HepG2 (cell line): Measurements from ENCODE around the gene RLF. TPM values are rescaled to one million over a fixed set of nuclear protein-coding genes. Genes with fewer than 3 reads are reported as not detected.
A peak's percentile ranks its signal among the peaks of the same experiment; 100 is the strongest.

Experiments used
- DNMT1 ChIP-seq: sonication (generic); formaldehyde crosslinking; IDR thresholded peaks from 2 replicates; pipeline ENCODE4 v1.5.1; 2020; ENCODE audit warnings: mild to moderate bottlenecking, missing genetic modification reagents
- DNMT3B ChIP-seq: conservative IDR thresholded peaks from 2 replicates; pipeline ENCODE4 v1.6.1; 2016; ENCODE audit warnings: missing biosample characterization, control low read depth
- HDAC6 ChIP-seq: fragments of 200-600 bp; sonication (generic); IDR thresholded peaks from 2 replicates; pipeline ENCODE4 v1.7.0; 2017; ENCODE audit warnings: mild to moderate bottlenecking, antibody characterized with exemption, low read length, low read depth
- HMG20B ChIP-seq: conservative IDR thresholded peaks from 2 replicates; pipeline ENCODE4 v1.6.1; 2016; ENCODE audit warnings: missing genetic modification reagents, missing compliant biosample characterization
- ISX ChIP-seq: sonication (generic); formaldehyde crosslinking; conservative IDR thresholded peaks from 2 replicates; pipeline ENCODE4 v1.5.0; 2020; ENCODE audit warnings: missing genetic modification reagents
- MAZ ChIP-seq, 2 experiments: sonication (generic) in 1 of 2; formaldehyde crosslinking in 1 of 2; IDR thresholded peaks; 2 replicates each; pipeline versions ENCODE4 v1.5.0 to v1.6.1; 2012 to 2020; ENCODE audit warnings: low read depth in 2 of 2, mild to moderate bottlenecking in 2 of 2, borderline replicate concordance in 1 of 2, improper control_type of control experiment in 1 of 2, low read length in 1 of 2, missing genetic modification reagents in 1 of 2, moderate library complexity in 1 of 2
- MIXL1 ChIP-seq: IDR thresholded peaks from 2 replicates; pipeline ENCODE4 v1.6.1; 2016
- NCOA2 ChIP-seq: sonication (generic); formaldehyde crosslinking; IDR thresholded peaks from 2 replicates; pipeline ENCODE4 v1.8.0; 2022; ENCODE audit warnings: inconsistent platforms
- NR0B2 ChIP-seq: sonication (generic); formaldehyde crosslinking; IDR thresholded peaks from 2 replicates; pipeline ENCODE4 v1.4.0; 2020; ENCODE audit warnings: mild to moderate bottlenecking, missing genetic modification reagents
- PCBP1 ChIP-seq: fragments of 200-400 bp; formaldehyde crosslinking; IDR thresholded peaks from 2 replicates; pipeline ENCODE4 v1.6.1; 2017; ENCODE audit warnings: mild to moderate bottlenecking, low read depth, low read length, borderline replicate concordance
- SOX13 ChIP-seq, 3 experiments: fragments of 450-650 bp in 1 of 3; sonication (generic) in 1 of 3; formaldehyde crosslinking in 1 of 3; IDR thresholded peaks in 2 of 3; conservative IDR thresholded peaks in 1 of 3; 2 replicates each; pipeline versions ENCODE4 v1.5.0 to v1.6.1; 2016 to 2020; ENCODE audit warnings: antibody characterized with exemption in 1 of 3, mild to moderate bottlenecking in 1 of 3, missing compliant biosample characterization in 1 of 3, missing genetic modification reagents in 1 of 3, moderate library complexity in 1 of 3
- ZBTB33 ChIP-seq: sonication (generic); formaldehyde crosslinking; IDR thresholded peaks from 2 replicates; pipeline ENCODE4 v1.4.0; 2020; ENCODE audit warnings: missing genetic modification reagents
- ZBTB46 ChIP-seq: sonication (generic); formaldehyde crosslinking; IDR thresholded peaks from 2 replicates; pipeline ENCODE4 v1.4.0; 2020; ENCODE audit warnings: mild to moderate bottlenecking, missing genetic modification reagents, borderline replicate concordance
- ZNF136 ChIP-seq: sonication (generic); formaldehyde crosslinking; IDR thresholded peaks from 2 replicates; pipeline ENCODE4 v1.8.1; 2022; ENCODE audit warnings: low read depth, mild to moderate bottlenecking, moderate library complexity, missing genetic modification reagents
- ZNF232 ChIP-seq: sonication (generic); formaldehyde crosslinking; IDR thresholded peaks from 2 replicates; pipeline ENCODE4 v1.4.0; 2020; ENCODE audit warnings: missing genetic modification reagents, borderline replicate concordance
- ZNF296 ChIP-seq: sonication (generic); formaldehyde crosslinking; conservative IDR thresholded peaks from 2 replicates; pipeline ENCODE4 v1.5.0; 2020; ENCODE audit warnings: mild to moderate bottlenecking, missing genetic modification reagents
- ZNF44 ChIP-seq: sonication (generic); formaldehyde crosslinking; IDR thresholded peaks from 2 replicates; pipeline ENCODE4 v1.5.1; 2020; ENCODE audit warnings: mild to moderate bottlenecking, missing genetic modification reagents
- ZNF441 ChIP-seq: sonication (generic); formaldehyde crosslinking; IDR thresholded peaks from 2 replicates; pipeline ENCODE4 v1.7.0; 2021; ENCODE audit warnings: missing genetic modification reagents, borderline replicate concordance
- ZNF576 ChIP-seq: sonication (generic); formaldehyde crosslinking; IDR thresholded peaks from 2 replicates; pipeline ENCODE4 v1.4.0; 2020; ENCODE audit warnings: mild to moderate bottlenecking, missing genetic modification reagents
- ZNF83 ChIP-seq: sonication (generic); formaldehyde crosslinking; IDR thresholded peaks from 2 replicates; pipeline ENCODE4 v1.4.0; 2020; ENCODE audit warnings: missing genetic modification reagents, mild to moderate bottlenecking, borderline replicate concordance
- ZNF841 ChIP-seq: sonication (generic); formaldehyde crosslinking; IDR thresholded peaks from 2 replicates; pipeline ENCODE4 v1.8.1; 2023; ENCODE audit warnings: missing genetic modification reagents, borderline replicate concordance
- ZNF850 ChIP-seq: sonication (generic); formaldehyde crosslinking; conservative IDR thresholded peaks from 2 replicates; pipeline ENCODE4 v1.9.0; 2021; ENCODE audit warnings: mild to moderate bottlenecking, missing genetic modification reagents
- ZNF878 ChIP-seq: sonication (generic); formaldehyde crosslinking; IDR thresholded peaks from 2 replicates; pipeline ENCODE4 v1.8.1; 2023; ENCODE audit warnings: mild to moderate bottlenecking, missing genetic modification reagents, moderate library complexity
- polyA plus RNA-seq, 8 experiments: library from polyadenylated mRNA; depleted of rRNA in 3 of 8; stranded (reverse) in 7 of 8; unstranded in 1 of 8; fragments of >200 nt; fragmentation: Illumina TruSeq in 4 of 8; extraction: Trizol in 4 of 8; gene quantifications; 2 replicates each; pipeline versions ENCODE4 v1.2.1 to v1.2.3, GENCODE V29; 2011 to 2016; ENCODE audit warnings: low read depth in 4 of 8, missing spikeins in 1 of 8, mixed read lengths in 1 of 8; ENCODE audit not compliant: insufficient read depth in 1 of 8
- total RNA-seq, 5 experiments: library from RNA; depleted of rRNA; stranded (reverse); fragments of >200 nt; fragmentation: Illumina TruSeq; extraction: Trizol; gene quantifications; 2 replicates each; pipeline ENCODE4 v1.2.3, GENCODE V29; 2016; ENCODE audit warnings: low read depth in 1 of 5

Gene RLF
- total and polyA plus RNA-seq, 2 of the 13 experiments (the other 11 are each of a cell fraction or from before 2014, with no cell fraction given), result 9.0 to 15.7 TPM

- TF ChIP-seq ZNF576 (no peak), ZNF878 (peak; percentile 80; the same call in 1 of the 2 replicates), NR0B2 (CRISPR knock-in tag) (0 out of 2 replicates have a peak, but pooled peaks have one; percentile 25), PCBP1 (peak; percentile 94; the same call in 1 of the 2 replicates), ZNF136 (CRISPR knock-in tag) (0 out of 2 replicates have a peak, but pooled peaks have one; percentile 94), ZNF296 (CRISPR knock-in tag) (peak; percentile 33; the same call in 1 of the 2 replicates), ZBTB46 (CRISPR knock-in tag) (0 out of 2 replicates have a peak, but pooled peaks have one; percentile 51), ZNF83 (CRISPR knock-in tag) (no peak), ZNF44 (CRISPR knock-in tag) (peak; percentile 92; the same call in 1 of the 2 replicates), ZNF841 (CRISPR knock-in tag) (no peak), SOX13 (IDR thresholded peaks at IDR 0.05) (peak; percentile 13; the same call in 1 of the 2 replicates), SOX13 (CRISPR knock-in tag; conservative IDR thresholded peaks at IDR 0.05 in 1 of 2, IDR thresholded peaks at IDR 0.05 in 1 of 2) (peak in 1 of 2 experiments; percentile 43; a peak in 2 of 4 replicates), ZBTB33 (CRISPR knock-in tag) (peak; percentile 61), ZNF441 (CRISPR knock-in tag) (peak; percentile 53; the same call in 1 of the 2 replicates), MIXL1 (CRISPR knock-in tag) (peak; percentile 40; the same call in 1 of the 2 replicates), HDAC6 (no peak), ISX (CRISPR knock-in tag) (no peak), MAZ (IDR thresholded peaks at IDR 0.05; ENCODE audit: borderline replicate concordance, low read depth, low read length) (peak; percentile 98), MAZ (CRISPR knock-in tag; IDR thresholded peaks at IDR 0.05; ENCODE audit: low read depth) (peak; percentile 74), DNMT3B (no peak), HMG20B (CRISPR knock-in tag) (peak; percentile 59; the same call in 1 of the 2 replicates), ZNF850 (CRISPR knock-in tag) (0 out of 2 replicates have a peak, but pooled peaks have one; percentile 85), DNMT1 (CRISPR knock-in tag) (peak; percentile 89; the same call in 1 of the 2 replicates), ZNF232 (CRISPR knock-in tag) (no peak), NCOA2 (CRISPR knock-in tag) (peak; percentile 53; the same call in 1 of the 2 replicates)
Measured at GRCh38 chr1:40257688-40258444, 96.7 kb downstream of the RLF start, which contains the start of gene ZMPSTE24 (continued).
